ENCODE results near the gene BHLHE23.

The BHLHE23 gene

GRCh38 chr20:63025534-63026331, 19.0 kb upstream of the BHLHE23 start:
- DNase-seq (ENCODE audit: low spot score), result peak; percentile 70

- DNase-seq (ENCODE audit: low spot score), result no peak
Observed at GRCh38 chr20:63024573-63025392, 18.0 kb upstream of the BHLHE23 start.

- DNase-seq (ENCODE audit: low spot score), result no peak
Observed at GRCh38 chr20:63023936-63024571, 17.3 kb upstream of the BHLHE23 start.

- DNase-seq (ENCODE audit: low spot score), result no peak
Observed at GRCh38 chr20:63023071-63023935, 16.5 kb upstream of the BHLHE23 start.

- no peak for DNase-seq (ENCODE audit: low spot score)
Observed at GRCh38 chr20:63022501-63022900, 15.7 kb upstream of the BHLHE23 start.

GRCh38 chr20:63021356-63022321, 14.9 kb upstream of the BHLHE23 start:
- no peak for DNase-seq (ENCODE audit: low spot score)

GRCh38 chr20:63020681-63021080, 13.9 kb upstream of the BHLHE23 start:
- DNase-seq (ENCODE audit: low spot score), result no peak

- no peak for DNase-seq (ENCODE audit: low spot score)
Observed at GRCh38 chr20:63017826-63018411, 11.2 kb upstream of the BHLHE23 start.

GRCh38 chr20:63017076-63017825, 10.5 kb upstream of the BHLHE23 start:
- no peak for DNase-seq (ENCODE audit: low spot score)

GRCh38 chr20:63016514-63017075, 9.8 kb upstream of the BHLHE23 start:
- DNase-seq (ENCODE audit: low spot score), result no peak

- DNase-seq (ENCODE audit: low spot score), result no peak
Observed at GRCh38 chr20:63015662-63016361, 9.0 kb upstream of the BHLHE23 start.

GRCh38 chr20:63015147-63015661, 8.4 kb upstream of the BHLHE23 start:
- no peak for DNase-seq (ENCODE audit: low spot score)

GRCh38 chr20:63014710-63015109, 7.9 kb upstream of the BHLHE23 start:
- DNase-seq (ENCODE audit: low spot score), result no peak

- DNase-seq (ENCODE audit: low spot score), result no peak
Observed at GRCh38 chr20:63014287-63014686, 7.5 kb upstream of the BHLHE23 start.

- DNase-seq (ENCODE audit: low spot score), result no peak
Observed at GRCh38 chr20:63013207-63013606, 6.4 kb upstream of the BHLHE23 start.

- DNase-seq (ENCODE audit: low spot score), result no peak
Observed at GRCh38 chr20:63011798-63012197, 5.0 kb upstream of the BHLHE23 start.

GRCh38 chr20:63009988-63010769, 3.4 kb upstream of the BHLHE23 start:
- DNase-seq (ENCODE audit: low spot score), result no peak

All from AG08396 (cell line).